ENCODE data around the gene WDR35.

- TF ChIP-seq FOXM1 (IDR thresholded peaks at IDR 0.05; ENCODE audit: borderline replicate concordance, low read depth) = no peak
- TF ChIP-seq, protein P1, sequence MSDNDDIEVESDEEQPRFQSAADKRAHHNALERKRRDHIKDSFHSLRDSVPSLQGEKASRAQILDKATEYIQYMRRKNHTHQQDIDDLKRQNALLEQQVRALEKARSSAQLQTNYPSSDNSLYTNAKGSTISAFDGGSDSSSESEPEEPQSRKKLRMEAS (IDR thresholded peaks at IDR 0.05) = no peak
- no peak for TF ChIP-seq TEAD4 (IDR thresholded peaks at IDR 0.05)
- no peak for TF ChIP-seq TAF1 (IDR thresholded peaks at IDR 0.05; ENCODE audit: low read depth)
- no peak for TF ChIP-seq NFIC (IDR thresholded peaks at IDR 0.05)
These were observed 3.8 kb upstream of the WDR35 start for GRCh38 chr2:19993731-19994130.

Data from Ishikawa (cell line).